A673 (cell line): ENCODE measurements around the gene TMEM272. TPM values are rescaled to one million over a fixed set of nuclear protein-coding genes. Genes with fewer than 3 reads are reported as not detected.

Source experiments
- BruUV-seq: library from RNA; stranded (reverse); fragments of 400-500 nt; replicated peaks from 2 replicates; lab custom pipeline; 2021; lab: Mats Ljungman, UMichigan
- CTCF ChIA-PET: fragments of 300-600 bp; sonication (Branson Sonifier 250); formaldehyde crosslinking; loops from one replicate; lab custom pipeline; 2022; ENCODE audit warnings: antibody characterized with exemption; lab: Charles Lee
- POLR2A ChIA-PET: fragments of 300-600 bp; sonication (Branson Sonifier 250); formaldehyde crosslinking; loops from one replicate; lab custom pipeline; 2022; ENCODE audit warnings: antibody characterized with exemption; ENCODE audit not compliant: low non-redundant PET; lab: Charles Lee
- DNase-seq: peaks from one replicate; pipeline ENCODE4 v3.0.0-alpha.2; 2015; ENCODE audit warnings: low spot score
- H3K27ac ChIP-seq: fragments of 200-600 bp; sonication (generic); 2 replicates; pipeline ENCODE4 v1.5.1; 2016; ENCODE audit warnings: mixed run types, low read depth, mild to moderate bottlenecking, mixed read lengths, antibody characterized with exemption, low read length; ENCODE audit not compliant: poor library complexity, severe bottlenecking
- H3K27me3 ChIP-seq: fragments of 200-600 bp; sonication (generic); replicated peaks from 2 replicates; pipeline ENCODE4 v1.6.1; 2017; ENCODE audit warnings: mixed run types, low read depth, mild to moderate bottlenecking, mixed read lengths, antibody characterized with exemption, low read length; ENCODE audit not compliant: insufficient read depth, poor library complexity
- H3K36me3 ChIP-seq: fragments of 200-600 bp; sonication (generic); 2 replicates; pipeline ENCODE4 v1.6.1; 2016; ENCODE audit warnings: mixed run types, mild to moderate bottlenecking, mixed read lengths, antibody characterized with exemption, low read length; ENCODE audit not compliant: insufficient read depth, poor library complexity, severe bottlenecking
- H3K4me1 ChIP-seq: fragments of 200-600 bp; sonication (generic); 2 replicates; pipeline ENCODE4 v1.6.1; 2017; ENCODE audit warnings: mixed run types, mild to moderate bottlenecking, mixed read lengths, antibody characterized with exemption, low read length; ENCODE audit not compliant: insufficient read depth, poor library complexity, severe bottlenecking
- H3K4me3 ChIP-seq: fragments of 200-600 bp; sonication (generic); 2 replicates; pipeline ENCODE4 v1.5.1; 2016; ENCODE audit warnings: low read depth, mixed run types, mild to moderate bottlenecking, mixed read lengths, low read length; ENCODE audit not compliant: poor library complexity, severe bottlenecking
- H3K9me3 ChIP-seq: fragments of 200-600 bp; sonication (generic); 2 replicates; pipeline ENCODE4 v1.6.1; 2016; ENCODE audit warnings: mixed run types, low read depth, mild to moderate bottlenecking, mixed read lengths, antibody characterized with exemption, low read length; ENCODE audit not compliant: poor library complexity, severe bottlenecking
- CTCF ChIP-seq: fragments of 300-800, 200-600 bp; sonication (generic); conservative IDR thresholded peaks from 2 replicates; pipeline ENCODE4 v1.5.1; 2017; ENCODE audit warnings: low read depth, mild to moderate bottlenecking, antibody characterized with exemption, low read length, moderate library complexity, mixed read lengths
- EZH2 ChIP-seq: fragments of 200-600 bp; sonication (generic); IDR thresholded peaks from 2 replicates; pipeline ENCODE4 v1.6.1; 2017; ENCODE audit warnings: borderline replicate concordance, low read depth, mild to moderate bottlenecking, mixed read lengths, antibody characterized with exemption, low read length; ENCODE audit not compliant: poor library complexity, severe bottlenecking
- intact Hi-C: fragments of 100-400 bp; cut with micrococcal nuclease; formaldehyde crosslinking; loops from one replicate; pipeline ENCODE4 v1.10.0; 2022; ENCODE audit not compliant: unreplicated experiment
- total RNA-seq: library from RNA; stranded (reverse); gene quantifications from 2 replicates; pipeline ENCODE4 v1.2.3, GENCODE V29; 2021

TMEM272 gene
- total RNA-seq, 1 experiment from 2014 or later, result not detected

- TF ChIP-seq CTCF (no peak), EZH2 (no peak)
- H3K4me1 ChIP-seq, result no peaks in the 10 kb centered on the region
- BruUV-seq, result no TSS peak
- DNase-seq, result no peak
- H3K36me3 ChIP-seq, result no peaks in the 10 kb centered on the region
- intact Hi-C loops, result loop anchor here (10.0 kb wide), 1 partner anchor 383 kb away; no protein-coding TSS in a partner anchor
- H3K27me3 ChIP-seq, result no peaks in the 10 kb centered on the region
- H3K4me3 ChIP-seq, result no peak overlapping the region
- CTCF ChIA-PET, result no interaction called here
- POLR2A ChIA-PET, result no interaction called here
- H3K9me3 ChIP-seq, result no peaks in the 10 kb centered on the region
- H3K27ac ChIP-seq, result no peak overlapping the region
Observed at GRCh38 chr13:51811920-51812451, 33.0 kb downstream of the TMEM272 start.

DNA sequence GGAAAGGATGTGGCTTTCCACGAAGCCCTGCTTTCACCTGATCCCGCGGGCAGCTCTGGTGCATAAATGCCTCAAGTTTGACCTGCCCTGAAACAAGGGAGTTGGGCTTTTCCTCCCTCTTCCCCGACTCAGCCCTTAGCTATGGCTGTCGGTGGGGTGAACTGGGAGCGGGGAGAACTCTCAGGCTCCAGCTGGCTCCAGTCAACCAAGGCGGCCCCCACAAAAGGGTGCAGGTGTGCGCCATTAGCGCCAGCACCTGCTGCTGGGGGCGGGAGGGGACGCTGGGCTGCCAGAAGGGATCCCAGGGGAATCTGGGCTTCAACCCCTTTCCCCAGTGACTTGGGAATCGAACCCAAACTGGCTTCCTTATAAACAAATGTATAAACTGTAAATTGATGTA, 33.9 kb downstream of the TMEM272 start:
- TF ChIP-seq EZH2, result no peak
- TF ChIP-seq CTCF, result no peak
- Histone ChIP-seq H3K36me3 (no peaks in the 10 kb centered on the region), H3K9me3 (no peaks in the 10 kb centered on the region), H3K27ac (no peak overlapping the region), H3K27me3 (no peaks in the 10 kb centered on the region), H3K4me1 (no peaks in the 10 kb centered on the region), H3K4me3 (no peak overlapping the region)
- CTCF ChIA-PET, result no interaction called here
- BruUV-seq, result no TSS peak
- no peak for DNase-seq
- intact Hi-C loops, result loop anchor here (10.0 kb wide), 1 partner anchor 384 kb away; no protein-coding TSS in a partner anchor
- POLR2A ChIA-PET, result no interaction called here

DNA sequence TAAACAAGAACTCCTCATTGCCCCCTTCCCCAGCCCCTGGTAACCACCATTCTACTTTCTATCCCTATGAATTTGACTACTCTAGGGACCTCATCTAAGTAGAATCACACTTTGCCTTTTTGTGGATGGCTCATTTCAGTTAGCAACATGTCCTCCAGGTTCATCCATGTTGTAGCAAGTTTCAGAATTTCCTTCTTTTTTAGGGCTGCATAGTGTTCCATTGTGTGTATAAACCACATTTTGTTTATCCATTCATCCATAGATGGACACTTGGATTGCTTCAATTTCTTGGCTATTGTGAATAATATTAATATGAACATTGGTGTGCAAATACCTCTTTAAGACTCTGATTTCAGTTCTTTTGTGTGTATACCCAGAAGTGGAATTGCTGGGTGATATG, 36.2 kb downstream of the TMEM272 start:
- no peak overlapping the region for H3K4me3 ChIP-seq
- peaks cover 8% of the 10 kb centered on the region for H3K4me1 ChIP-seq
- H3K9me3 ChIP-seq, result no peaks in the 10 kb centered on the region
- intact Hi-C loops, result loop anchor here (10.0 kb wide), 1 partner anchor 664 kb away; no protein-coding TSS in a partner anchor
- no peaks in the 10 kb centered on the region for H3K36me3 ChIP-seq
- ChIA-PET POLR2A (no interaction called here), CTCF (no interaction called here)
- DNase-seq, result no peak
- no peak overlapping the region for H3K27ac ChIP-seq
- TF ChIP-seq CTCF (no peak), EZH2 (no peak)
- no TSS peak for BruUV-seq
- H3K27me3 ChIP-seq, result no peaks in the 10 kb centered on the region
